GM23338 (cell line): Measurements from ENCODE around the gene GPC6.

Experiments used
- POLR2AphosphoS5 ChIP-seq: IDR thresholded peaks from 2 replicates; pipeline ENCODE4 v1.6.1; 2016; ENCODE audit warnings: antibody characterized with exemption, low read depth
- TF ChIP-seq, protein P1 (sequence below), 2 experiments: fragments of 200-600 bp in 1 of 2; sonication (generic) in 1 of 2; conservative IDR thresholded peaks; 2 replicates each; pipeline versions ENCODE4 v1.5.1 to v1.6.1; 2016 to 2017; ENCODE audit warnings: antibody characterized with exemption in 2 of 2, low read depth in 2 of 2, mild to moderate bottlenecking in 2 of 2, moderate library complexity in 1 of 2

DNA sequence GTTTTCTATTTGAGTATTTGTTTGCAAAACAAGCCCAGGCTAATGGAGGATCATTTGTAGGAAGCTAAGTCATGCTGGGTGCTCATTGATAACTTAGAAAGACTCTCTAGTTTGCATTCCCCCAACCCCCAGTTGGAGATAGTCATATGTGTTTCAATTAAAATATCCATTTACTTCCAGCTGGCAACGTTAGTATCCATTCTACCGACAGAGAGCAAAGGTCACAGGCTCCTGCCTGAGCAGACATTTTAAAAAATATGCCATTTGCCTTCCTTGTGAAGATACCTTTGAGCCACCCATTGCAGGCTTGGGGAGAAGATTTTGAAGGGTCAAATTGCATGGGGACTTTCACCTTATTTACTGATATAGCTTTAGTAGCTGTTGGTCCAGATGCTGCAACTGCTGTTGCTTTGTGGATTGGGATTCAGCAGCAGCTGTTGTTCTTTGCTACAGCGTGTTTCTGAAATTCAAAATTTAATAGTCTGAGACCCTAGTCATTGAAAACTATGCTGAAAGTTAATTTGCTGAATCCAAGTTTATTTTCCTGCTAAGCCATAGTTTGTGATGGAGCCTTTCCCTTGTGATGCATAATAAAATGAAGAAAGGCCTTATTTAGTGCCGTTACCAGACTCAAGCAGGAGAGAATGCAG lies 335.1 kb downstream of the GPC6 start:
- no peak for TF ChIP-seq POLR2AphosphoS5
- TF ChIP-seq, protein P1, sequence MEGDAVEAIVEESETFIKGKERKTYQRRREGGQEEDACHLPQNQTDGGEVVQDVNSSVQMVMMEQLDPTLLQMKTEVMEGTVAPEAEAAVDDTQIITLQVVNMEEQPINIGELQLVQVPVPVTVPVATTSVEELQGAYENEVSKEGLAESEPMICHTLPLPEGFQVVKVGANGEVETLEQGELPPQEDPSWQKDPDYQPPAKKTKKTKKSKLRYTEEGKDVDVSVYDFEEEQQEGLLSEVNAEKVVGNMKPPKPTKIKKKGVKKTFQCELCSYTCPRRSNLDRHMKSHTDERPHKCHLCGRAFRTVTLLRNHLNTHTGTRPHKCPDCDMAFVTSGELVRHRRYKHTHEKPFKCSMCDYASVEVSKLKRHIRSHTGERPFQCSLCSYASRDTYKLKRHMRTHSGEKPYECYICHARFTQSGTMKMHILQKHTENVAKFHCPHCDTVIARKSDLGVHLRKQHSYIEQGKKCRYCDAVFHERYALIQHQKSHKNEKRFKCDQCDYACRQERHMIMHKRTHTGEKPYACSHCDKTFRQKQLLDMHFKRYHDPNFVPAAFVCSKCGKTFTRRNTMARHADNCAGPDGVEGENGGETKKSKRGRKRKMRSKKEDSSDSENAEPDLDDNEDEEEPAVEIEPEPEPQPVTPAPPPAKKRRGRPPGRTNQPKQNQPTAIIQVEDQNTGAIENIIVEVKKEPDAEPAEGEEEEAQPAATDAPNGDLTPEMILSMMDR (conservative IDR thresholded peaks at IDR 0.05; ENCODE audit: low read depth in 2 of 2), result no peak
